Adrenal gland (tissue), 5 donors: ENCODE measurements around the gene ADGRF4.

Source experiments
- CTCF ChIP-seq, 6 experiments: fragments of 450-650 bp in 4 of 6; fragments of 200-600 bp in 2 of 6; sonication (generic) in 1 of 6; IDR thresholded peaks; 1 replicate in 5 of 6; 2 replicates in 1 of 6; pipeline versions ENCODE4 v1.5.1 to v1.8.0; 2016 to 2021; ENCODE audit warnings: antibody characterized with exemption in 6 of 6, mild to moderate bottlenecking in 2 of 6, moderate library complexity in 1 of 6
- POLR2A ChIP-seq, 2 donors: fragments of 450-650 bp; IDR thresholded peaks; one replicate each; pipeline ENCODE4 v1.6.1; 2017; ENCODE audit warnings: antibody characterized with exemption in 2 of 2, mild to moderate bottlenecking in 2 of 2, moderate library complexity in 1 of 2
- donor health status: DM: no; HTN: no; CAD: no.

- TF ChIP-seq POLR2A (IDR thresholded peaks at IDR 0.05) (no peak), CTCF (IDR thresholded peaks at IDR 0.05) (no peak)
Measured at GRCh38 chr6:47729019-47729418, 30.6 kb downstream of the ADGRF4 start.
